EH (cell line): Measurements from ENCODE around the gene HLA-DQB2.
"Not testable (repeated sequence)": the region's sequence is repeated elsewhere in the genome, so short reads cannot be mapped to it uniquely, and the experiment has no call there.

ENCODE experiments used
- DNase-seq: peaks from one replicate; pipeline ENCODE4 v3.0.0-alpha.2; 2015; ENCODE audit warnings: low read depth

The HLA-DQB2 gene

GRCh38 chr6:32763421-32763820 lies at the start of gene HLA-DQB2:
Gene HLA-DQB2, minus strand, starts transcription at chr6:32763532. Its CDS starts 62 bp downstream, at chr6:32763470.
- no peak for DNase-seq

DNA sequence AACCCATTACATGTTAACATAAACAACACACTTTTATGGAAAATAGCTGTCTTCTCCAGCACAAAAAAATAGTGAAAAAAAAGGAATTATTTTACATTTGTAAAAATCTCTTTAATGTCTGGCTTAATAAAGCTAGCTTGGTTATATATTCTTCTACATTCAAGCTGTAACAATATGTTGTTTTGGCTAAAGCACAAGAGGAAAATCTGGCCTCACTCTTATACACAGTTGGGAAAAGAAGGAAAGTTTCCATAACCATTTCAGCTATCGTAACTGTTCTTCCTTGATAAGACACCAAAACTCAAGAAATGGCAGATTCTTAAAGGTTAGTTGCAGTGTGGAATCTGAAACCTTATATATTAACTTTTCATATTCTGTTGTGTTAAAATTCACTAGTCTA lies 45.8 kb upstream of the HLA-DQB2 start:
- DNase-seq: no peak

DNA sequence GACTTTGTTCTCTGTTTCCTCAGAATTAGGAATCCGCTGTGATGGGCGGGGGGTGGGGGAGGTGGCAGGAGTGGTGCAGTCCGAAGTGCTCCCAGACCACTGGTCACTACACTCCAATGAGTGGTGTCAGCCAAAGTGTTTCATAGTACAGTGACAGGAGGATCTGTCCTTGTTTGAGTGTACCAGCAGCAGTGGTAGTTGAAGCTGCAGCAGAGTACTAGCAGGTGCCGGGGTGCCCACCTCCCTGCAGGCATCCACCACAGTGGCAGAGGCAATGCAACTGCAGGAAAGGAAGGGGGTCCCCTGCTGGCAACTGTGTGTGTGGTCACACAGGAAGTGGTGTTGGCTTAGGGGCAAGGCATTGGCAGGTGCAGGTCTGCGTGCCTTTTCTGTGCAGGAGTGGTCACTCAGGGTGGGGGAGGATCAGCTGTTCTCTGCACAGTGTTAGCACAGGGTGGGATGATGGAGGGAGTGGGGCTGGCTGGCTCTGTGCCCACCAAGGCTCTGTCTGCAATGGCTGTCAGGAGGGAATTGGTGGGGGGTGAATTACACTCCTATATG lies 43.8 kb upstream of the HLA-DQB2 start:
- DNase-seq: no peak

DNA sequence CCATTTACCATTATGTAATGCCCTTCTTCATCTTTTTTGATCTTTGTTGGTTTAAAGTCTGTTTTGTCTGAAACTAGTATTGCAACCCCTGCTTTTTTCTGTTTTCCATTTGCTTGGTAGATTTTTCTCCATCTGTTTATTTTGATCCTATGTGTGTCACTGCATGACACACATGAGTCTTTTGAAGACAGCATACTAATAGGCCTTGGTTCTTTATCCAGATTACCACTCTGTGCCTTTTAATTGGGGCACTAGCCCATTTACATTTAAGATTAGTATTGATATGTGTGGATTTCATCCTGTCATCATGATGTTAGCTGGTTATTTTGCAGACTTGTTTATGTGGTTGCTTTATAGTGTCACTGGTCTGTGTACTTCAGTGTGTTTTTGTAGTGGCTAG lies 42.1 kb upstream of the HLA-DQB2 start:
- DNase-seq: not testable (repeated sequence)

GRCh38 chr6:32803416-32803815 lies 40.1 kb upstream of the HLA-DQB2 start:
- DNase-seq: no peak

DNA sequence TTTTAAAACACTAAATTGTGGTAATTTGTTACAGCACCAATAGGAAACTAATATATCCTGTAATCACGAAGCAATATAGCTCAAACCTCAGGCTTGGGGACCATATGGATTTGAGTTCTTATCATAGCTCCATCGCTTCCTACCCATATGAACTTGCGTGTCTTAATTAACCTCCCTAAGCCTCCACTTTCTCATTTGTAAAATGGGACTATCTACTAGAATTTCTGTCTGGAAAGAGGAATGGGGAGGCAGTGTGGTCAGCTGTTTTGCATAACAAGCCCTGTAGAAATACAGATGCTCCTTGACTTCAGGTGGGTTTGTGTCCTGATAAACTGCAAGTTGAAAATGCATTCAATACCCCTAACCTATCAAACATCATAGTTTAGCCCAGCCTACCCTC lies 36.4 kb upstream of the HLA-DQB2 start:
- no peak for DNase-seq

- no peak for DNase-seq
Measured at GRCh38 chr6:32799168-32799567, 35.8 kb upstream of the HLA-DQB2 start.

- DNase-seq: peak; percentile 68
Measured at GRCh38 chr6:32796848-32797776, 33.8 kb upstream of the HLA-DQB2 start.

- no peak for DNase-seq
Measured at GRCh38 chr6:32794510-32794909, 31.2 kb upstream of the HLA-DQB2 start.

- DNase-seq: no peak
Measured at GRCh38 chr6:32792901-32793435, 29.6 kb upstream of the HLA-DQB2 start.

DNA sequence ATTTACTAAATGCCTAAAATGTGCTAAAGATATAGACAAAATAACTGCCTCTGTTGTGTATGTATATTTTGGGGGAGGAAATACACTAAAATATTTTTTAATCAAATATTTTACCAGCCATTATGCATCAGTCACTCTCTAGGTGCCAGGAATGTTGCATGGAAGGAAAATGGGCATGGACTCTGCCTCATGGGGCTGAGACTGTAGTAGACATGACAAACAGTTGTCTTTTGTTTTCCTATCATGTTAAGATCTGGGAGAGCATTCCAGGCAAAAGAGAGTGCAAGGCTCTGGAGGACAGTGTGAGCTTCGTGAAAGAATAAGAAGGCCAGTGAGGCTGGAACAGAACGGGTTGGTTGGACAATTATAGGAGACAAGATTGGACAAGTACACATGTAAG lies 27.0 kb upstream of the HLA-DQB2 start:
- DNase-seq: peak; percentile 40

DNA sequence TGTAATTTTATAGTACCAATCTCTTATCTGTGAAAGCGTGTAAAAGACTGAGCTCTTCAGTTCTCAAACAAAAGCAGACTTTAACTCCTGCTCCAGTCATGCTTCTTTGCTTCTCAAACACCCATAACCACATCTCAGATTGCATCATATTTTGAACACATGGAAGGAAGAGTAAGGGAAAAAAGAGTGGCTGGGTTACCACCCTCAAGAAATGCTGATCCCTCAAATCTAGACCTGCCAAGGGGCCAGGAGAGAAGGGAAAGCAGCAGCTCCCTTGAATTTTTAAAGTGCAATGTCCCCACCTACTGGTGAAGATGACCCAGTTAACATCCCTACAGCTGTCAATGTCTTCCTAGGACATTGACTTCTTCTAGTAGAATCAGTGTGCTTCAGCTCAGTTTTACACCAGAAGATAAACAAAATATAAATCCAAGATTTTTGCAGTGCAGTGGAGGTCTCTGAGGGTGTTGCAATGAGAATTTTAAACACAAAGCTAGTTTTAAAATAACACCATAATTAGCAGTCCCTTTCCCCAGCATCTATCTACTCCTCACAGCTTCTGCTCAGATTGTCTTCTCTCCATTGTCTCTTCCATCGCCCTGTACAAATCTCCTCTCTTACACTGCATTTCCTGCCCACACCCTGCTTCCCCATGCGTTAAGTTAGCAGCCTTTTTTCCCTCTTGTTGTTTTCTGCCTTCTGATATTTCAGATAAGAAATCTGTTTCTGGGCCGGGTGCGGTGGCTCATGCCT lies 22.6 kb upstream of the HLA-DQB2 start:
- DNase-seq: peak; percentile 63

GRCh38 chr6:32782923-32783322 lies 19.6 kb upstream of the HLA-DQB2 start:
- not testable (repeated sequence) for DNase-seq

DNA sequence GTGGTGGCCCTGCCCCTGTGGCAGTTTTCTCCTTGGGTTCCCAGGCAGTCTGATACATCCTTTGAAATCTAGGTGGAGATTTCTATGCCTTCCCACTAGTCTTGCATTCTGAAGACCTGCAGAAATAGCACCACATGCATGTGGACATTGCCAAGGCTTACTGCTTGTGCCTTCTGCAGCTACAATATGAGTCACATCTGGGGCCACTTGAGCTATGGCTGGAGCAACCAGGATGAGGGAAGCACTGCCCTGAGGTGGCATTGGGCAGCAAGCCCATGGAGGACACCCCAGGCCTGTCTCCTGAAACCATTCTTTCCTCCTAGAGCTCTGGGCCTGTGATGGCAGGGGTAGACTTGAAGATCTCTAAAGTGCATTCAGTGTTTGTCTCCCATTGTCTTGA lies 15.7 kb upstream of the HLA-DQB2 start:
- DNase-seq: no peak

- DNase-seq: no peak
Measured at GRCh38 chr6:32775071-32775470, 11.7 kb upstream of the HLA-DQB2 start.

GRCh38 chr6:32774426-32774825 lies 11.1 kb upstream of the HLA-DQB2 start:
- no peak for DNase-seq

DNA sequence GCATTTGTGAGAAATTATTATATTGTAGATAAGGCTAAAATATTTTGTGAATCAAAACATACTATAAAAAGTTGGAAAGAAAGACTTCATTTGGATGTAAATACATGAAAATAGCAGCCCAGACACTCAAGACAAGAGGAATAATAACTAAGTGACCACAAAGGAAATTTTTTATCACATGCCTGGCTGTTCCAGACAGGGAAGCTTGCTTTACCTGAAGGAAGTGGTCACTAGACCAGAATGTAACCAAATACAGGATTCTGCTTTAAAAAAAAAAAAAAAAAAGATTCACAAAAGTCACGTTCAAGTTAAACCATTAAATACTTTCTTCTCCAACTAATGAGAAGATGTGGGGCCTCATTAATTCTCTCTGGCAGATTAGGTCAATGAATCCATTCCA lies 9.3 kb upstream of the HLA-DQB2 start:
- no peak for DNase-seq

- no peak for DNase-seq
Measured at GRCh38 chr6:32764048-32764447, 716 bp upstream of the HLA-DQB2 start.

- no peak for DNase-seq
Measured at GRCh38 chr6:32761548-32761947, 1.8 kb downstream of the HLA-DQB2 start.

GRCh38 chr6:32761072-32761471 lies 2.3 kb downstream of the HLA-DQB2 start:
- DNase-seq: no peak

GRCh38 chr6:32759669-32760068 lies 3.7 kb downstream of the HLA-DQB2 start:
- DNase-seq: no peak

- DNase-seq: peak; percentile 37
Measured at GRCh38 chr6:32752580-32752979, 10.8 kb downstream of the HLA-DQB2 start.

DNA sequence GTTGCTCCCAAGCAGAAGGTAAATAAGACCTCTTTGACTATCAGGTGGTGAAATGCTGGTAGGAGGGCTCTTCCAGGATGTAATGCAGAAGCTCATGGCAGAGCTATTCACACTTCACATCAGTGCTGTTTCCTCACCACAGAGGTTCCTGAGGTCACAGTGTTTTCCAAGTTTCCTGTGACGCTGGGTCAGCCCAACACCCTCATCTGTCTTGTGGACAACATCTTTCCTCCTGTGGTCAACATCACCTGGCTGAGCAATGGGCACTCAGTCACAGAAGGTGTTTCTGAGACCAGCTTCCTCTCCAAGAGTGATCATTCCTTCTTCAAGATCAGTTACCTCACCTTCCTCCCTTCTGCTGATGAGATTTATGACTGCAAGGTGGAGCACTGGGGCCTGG lies 17.7 kb downstream of the HLA-DQB2 start:
- not testable (repeated sequence) for DNase-seq
